ENCODE results near the gene ARID1B. TPM values are rescaled to one million over a fixed set of nuclear protein-coding genes. Genes with fewer than 3 reads are reported as not detected.

Gene ARID1B
- total and polyA plus RNA-seq, 2 of the 13 experiments (the other 11 are each of a cell fraction or from before 2014, with no cell fraction given), result 20.1 to 32.6 TPM

DNA sequence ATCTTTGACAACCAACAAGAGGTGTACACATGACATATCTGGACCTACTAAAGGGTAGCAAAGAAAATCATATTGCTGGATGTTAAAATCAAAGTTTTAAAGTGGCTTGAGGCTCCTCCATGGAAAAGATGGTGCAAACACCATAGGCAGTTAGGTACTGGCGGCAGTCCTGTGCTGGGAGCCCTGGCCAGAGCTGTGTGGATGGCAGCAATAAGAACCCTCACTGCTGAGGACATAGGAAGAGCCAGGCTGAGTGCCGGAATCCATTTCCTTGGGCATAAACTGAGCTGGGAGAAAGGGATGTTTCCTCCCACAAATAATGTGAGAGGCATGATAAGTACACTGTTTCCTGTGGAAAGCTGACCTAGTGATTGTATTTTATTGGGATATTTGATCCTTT is 89.9 kb downstream of the ARID1B start:
- ATAC-seq, result no peak
- CTCF ChIA-PET (ENCODE audit: low intra/inter-chr PET ratio, low total read pairs), result no interaction called here
- Histone ChIP-seq H3K27me3 (ENCODE audit: control insufficient read depth in 1 of 2, insufficient read depth in 2 of 2, low read length in 2 of 2) (no peaks in the 10 kb centered on the region), H3K36me3 (replicated peaks in 1 of 2; ENCODE audit: control insufficient read depth in 1 of 2, insufficient read depth in 2 of 2, low read length in 2 of 2) (peaks cover 3 to 4% of the 10 kb centered on the region in 2 experiments; a peak in 3 of 5 replicates), H2AFZ (ENCODE audit: low read length) (no peak overlapping the region), H3K79me2 (ENCODE audit: insufficient read depth, low read length) (peaks cover 83% of the 10 kb centered on the region), H3K4me3 (replicated peaks in 1 of 3; ENCODE audit: insufficient read depth in 1 of 3, low read depth in 2 of 3, low read length in 3 of 3) (no peak overlapping the region), H3K4me1 (ENCODE audit: insufficient read depth, low read length) (no peaks in the 10 kb centered on the region), H3K9me3 (ENCODE audit: low read length) (no peaks in the 10 kb centered on the region), H3K9ac (ENCODE audit: insufficient read depth, low read depth, low read length) (no peak overlapping the region), H4K20me1 (ENCODE audit: insufficient read depth, low read length) (peaks cover 13% of the 10 kb centered on the region; the same call in 1 of the 2 replicates), H3K27ac (ENCODE audit: extremely low read length, insufficient read depth, low read length) (no peak overlapping the region), H3K4me2 (ENCODE audit: low read depth, low read length) (no peak overlapping the region)
- no peak for DNase-seq (ENCODE audit: low spot score)
- in situ Hi-C loops (cut with HindIII; ENCODE audit: extremely low pct_ligation_motif_present, low pct_unique_long_range_greater_than_20kb) (no loop called here), intact Hi-C loops (cut with micrococcal nuclease; ENCODE audit: unreplicated experiment) (no loop called here)
- no peak for FAIRE-seq
- POLR2A ChIA-PET, result no interaction called here
- 97% methylated on average over 2 of the region's 2 CpGs for WGBS (ENCODE audit: low lambda C conversion rate)
- no TSS peak for BruUV-seq (replicated peaks)
- TF ChIP-seq PATZ1 (CRISPR knock-in tag; IDR thresholded peaks at IDR 0.05), result no peak
- TF ChIP-seq, protein P1, sequence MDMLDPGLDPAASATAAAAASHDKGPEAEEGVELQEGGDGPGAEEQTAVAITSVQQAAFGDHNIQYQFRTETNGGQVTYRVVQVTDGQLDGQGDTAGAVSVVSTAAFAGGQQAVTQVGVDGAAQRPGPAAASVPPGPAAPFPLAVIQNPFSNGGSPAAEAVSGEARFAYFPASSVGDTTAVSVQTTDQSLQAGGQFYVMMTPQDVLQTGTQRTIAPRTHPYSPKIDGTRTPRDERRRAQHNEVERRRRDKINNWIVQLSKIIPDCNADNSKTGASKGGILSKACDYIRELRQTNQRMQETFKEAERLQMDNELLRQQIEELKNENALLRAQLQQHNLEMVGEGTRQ (IDR thresholded peaks at IDR 0.05; ENCODE audit: low read depth, low read length), result no peak
- TF ChIP-seq, protein P1 (CRISPR knock-in tag; IDR thresholded peaks at IDR 0.05; ENCODE audit: borderline replicate concordance), result no peak
- TF ChIP-seq ZBTB21 (CRISPR knock-in tag; IDR thresholded peaks at IDR 0.05), result no peak
- TF ChIP-seq ZNF143 (CRISPR knock-in tag; IDR thresholded peaks at IDR 0.05), result no peak
- TF ChIP-seq ZNF605 (CRISPR knock-in tag; IDR thresholded peaks at IDR 0.05), result no peak
- TF ChIP-seq, protein P2, sequence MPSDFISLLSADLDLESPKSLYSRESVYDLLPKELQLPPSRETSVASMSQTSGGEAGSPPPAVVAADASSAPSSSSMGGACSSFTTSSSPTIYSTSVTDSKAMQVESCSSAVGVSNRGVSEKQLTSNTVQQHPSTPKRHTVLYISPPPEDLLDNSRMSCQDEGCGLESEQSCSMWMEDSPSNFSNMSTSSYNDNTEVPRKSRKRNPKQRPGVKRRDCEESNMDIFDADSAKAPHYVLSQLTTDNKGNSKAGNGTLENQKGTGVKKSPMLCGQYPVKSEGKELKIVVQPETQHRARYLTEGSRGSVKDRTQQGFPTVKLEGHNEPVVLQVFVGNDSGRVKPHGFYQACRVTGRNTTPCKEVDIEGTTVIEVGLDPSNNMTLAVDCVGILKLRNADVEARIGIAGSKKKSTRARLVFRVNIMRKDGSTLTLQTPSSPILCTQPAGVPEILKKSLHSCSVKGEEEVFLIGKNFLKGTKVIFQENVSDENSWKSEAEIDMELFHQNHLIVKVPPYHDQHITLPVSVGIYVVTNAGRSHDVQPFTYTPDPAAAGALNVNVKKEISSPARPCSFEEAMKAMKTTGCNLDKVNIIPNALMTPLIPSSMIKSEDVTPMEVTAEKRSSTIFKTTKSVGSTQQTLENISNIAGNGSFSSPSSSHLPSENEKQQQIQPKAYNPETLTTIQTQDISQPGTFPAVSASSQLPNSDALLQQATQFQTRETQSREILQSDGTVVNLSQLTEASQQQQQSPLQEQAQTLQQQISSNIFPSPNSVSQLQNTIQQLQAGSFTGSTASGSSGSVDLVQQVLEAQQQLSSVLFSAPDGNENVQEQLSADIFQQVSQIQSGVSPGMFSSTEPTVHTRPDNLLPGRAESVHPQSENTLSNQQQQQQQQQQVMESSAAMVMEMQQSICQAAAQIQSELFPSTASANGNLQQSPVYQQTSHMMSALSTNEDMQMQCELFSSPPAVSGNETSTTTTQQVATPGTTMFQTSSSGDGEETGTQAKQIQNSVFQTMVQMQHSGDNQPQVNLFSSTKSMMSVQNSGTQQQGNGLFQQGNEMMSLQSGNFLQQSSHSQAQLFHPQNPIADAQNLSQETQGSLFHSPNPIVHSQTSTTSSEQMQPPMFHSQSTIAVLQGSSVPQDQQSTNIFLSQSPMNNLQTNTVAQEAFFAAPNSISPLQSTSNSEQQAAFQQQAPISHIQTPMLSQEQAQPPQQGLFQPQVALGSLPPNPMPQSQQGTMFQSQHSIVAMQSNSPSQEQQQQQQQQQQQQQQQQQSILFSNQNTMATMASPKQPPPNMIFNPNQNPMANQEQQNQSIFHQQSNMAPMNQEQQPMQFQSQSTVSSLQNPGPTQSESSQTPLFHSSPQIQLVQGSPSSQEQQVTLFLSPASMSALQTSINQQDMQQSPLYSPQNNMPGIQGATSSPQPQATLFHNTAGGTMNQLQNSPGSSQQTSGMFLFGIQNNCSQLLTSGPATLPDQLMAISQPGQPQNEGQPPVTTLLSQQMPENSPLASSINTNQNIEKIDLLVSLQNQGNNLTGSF (CRISPR knock-in tag; IDR thresholded peaks at IDR 0.05), result no peak
- no peak for TF ChIP-seq TFDP2 (CRISPR knock-in tag; IDR thresholded peaks at IDR 0.05)
- TF ChIP-seq ZNF543 (CRISPR knock-in tag; IDR thresholded peaks at IDR 0.05), result no peak
- no peak for TF ChIP-seq ZNF780A (CRISPR knock-in tag; IDR thresholded peaks at IDR 0.05)
- no peak for TF ChIP-seq ZBTB7A (CRISPR knock-in tag; IDR thresholded peaks at IDR 0.05)
- TF ChIP-seq MXD3 (CRISPR knock-in tag; IDR thresholded peaks at IDR 0.05), result no peak
